GM21381 (cell line): ENCODE data around the gene C3AR1.
"Not testable (repeated sequence)": the region's sequence is repeated elsewhere in the genome, so short reads cannot be mapped to it uniquely, and the experiment has no call there.

Source experiments
- ATAC-seq: cut with Tn5 transposase; IDR thresholded peaks from one replicate; pipeline ENCODE4 v1.9.1; 2021; ENCODE audit warnings: mild to moderate bottlenecking, moderate library complexity; ENCODE audit not compliant: unreplicated experiment

The C3AR1 gene

GRCh38 chr12:8031017-8031416, 35.1 kb downstream of the C3AR1 start:
- ATAC-seq, result not testable (repeated sequence)

- ATAC-seq, result no peak
These were observed 36.0 kb downstream of the C3AR1 start for GRCh38 chr12:8030189-8030588.

GRCh38 chr12:8028267-8028666, 37.9 kb downstream of the C3AR1 start:
- ATAC-seq, result no peak

GRCh38 chr12:8027856-8028255, 38.3 kb downstream of the C3AR1 start:
- ATAC-seq, result no peak

GRCh38 chr12:8026291-8026900, 39.8 kb downstream of the C3AR1 start:
- ATAC-seq, result peak; percentile 97

GRCh38 chr12:8018666-8019581, 47.2 kb downstream of the C3AR1 start:
- no peak for ATAC-seq

GRCh38 chr12:8018213-8018612, 47.9 kb downstream of the C3AR1 start:
- ATAC-seq, result not testable (repeated sequence)

GRCh38 chr12:8014836-8015235, 51.3 kb downstream of the C3AR1 start:
- ATAC-seq, result no peak

GRCh38 chr12:8012651-8013309, 53.4 kb downstream of the C3AR1 start:
- ATAC-seq, result no peak

- no peak for ATAC-seq
These were observed 54.8 kb downstream of the C3AR1 start for GRCh38 chr12:8011331-8011730.
